Measurements from ENCODE around the gene AGL.
"Not testable (repeated sequence)": the region's sequence is repeated elsewhere in the genome, so short reads cannot be mapped to it uniquely, and the experiment has no call there.

AGL gene

GRCh38 chr1:99852648-99853047, 2.5 kb downstream of the AGL start:
- DNase-seq, result no peak

GRCh38 chr1:99855914-99856450, 5.8 kb downstream of the AGL start:
- no peak for DNase-seq

GRCh38 chr1:99857041-99857440, 6.9 kb downstream of the AGL start:
- not testable (repeated sequence) for DNase-seq

- DNase-seq, result no peak
Observed at GRCh38 chr1:99858286-99858685, 8.1 kb downstream of the AGL start.

- DNase-seq, result no peak
Observed at GRCh38 chr1:99858881-99859280, 8.7 kb downstream of the AGL start.

- DNase-seq, result no peak
Observed at GRCh38 chr1:99860703-99861102, 10.5 kb downstream of the AGL start.

GRCh38 chr1:99867682-99868081, 17.5 kb downstream of the AGL start:
- DNase-seq, result no peak

- no peak for DNase-seq
Observed at GRCh38 chr1:99869304-99869703, 19.1 kb downstream of the AGL start.

GRCh38 chr1:99869723-99870122, 19.6 kb downstream of the AGL start:
- DNase-seq, result no peak

- DNase-seq, result no peak
Observed at GRCh38 chr1:99872063-99872462, 21.9 kb downstream of the AGL start.

- no peak for DNase-seq
Observed at GRCh38 chr1:99877568-99877967, 27.4 kb downstream of the AGL start.

- DNase-seq, result no peak
Observed at GRCh38 chr1:99886179-99886578, 36.0 kb downstream of the AGL start.

- no peak for DNase-seq
Observed at GRCh38 chr1:99886841-99887240, 36.7 kb downstream of the AGL start.

GRCh38 chr1:99887890-99888289, 37.7 kb downstream of the AGL start:
- no peak for DNase-seq

GRCh38 chr1:99891997-99892396, 41.8 kb downstream of the AGL start:
- DNase-seq, result no peak

GRCh38 chr1:99903278-99903677, 53.1 kb downstream of the AGL start:
- not testable (repeated sequence) for DNase-seq

GRCh38 chr1:99906535-99906934, 56.4 kb downstream of the AGL start:
- no peak for DNase-seq

- DNase-seq, result peak; percentile 37
Observed at GRCh38 chr1:99917214-99917613, 67.1 kb downstream of the AGL start.

- no peak for DNase-seq
Observed at GRCh38 chr1:99919220-99919619, 69.1 kb downstream of the AGL start.

GRCh38 chr1:99934801-99935200, 84.6 kb downstream of the AGL start:
- no peak for DNase-seq

GRCh38 chr1:99935534-99935933, 85.4 kb downstream of the AGL start:
- no peak for DNase-seq

- DNase-seq, result no peak
Observed at GRCh38 chr1:99936071-99936470, 85.9 kb downstream of the AGL start.

- DNase-seq, result no peak
Observed at GRCh38 chr1:99942723-99943122, 92.6 kb downstream of the AGL start.

GRCh38 chr1:99943223-99943794, 93.1 kb downstream of the AGL start:
- DNase-seq, result peak; percentile 76

GRCh38 chr1:99944192-99944591, 94.0 kb downstream of the AGL start:
- DNase-seq, result no peak

Measured in NCI-H1436 (cell line).